NCI-H226 (cell line): ENCODE data around the gene AKR1C2.
"Not testable (repeated sequence)": the region's sequence is repeated elsewhere in the genome, so short reads cannot be mapped to it uniquely, and the experiment has no call there.

Experiments
- DNase-seq: peaks from one replicate; pipeline ENCODE4 v3.0.0-alpha.2; 2015

Gene AKR1C2

DNA sequence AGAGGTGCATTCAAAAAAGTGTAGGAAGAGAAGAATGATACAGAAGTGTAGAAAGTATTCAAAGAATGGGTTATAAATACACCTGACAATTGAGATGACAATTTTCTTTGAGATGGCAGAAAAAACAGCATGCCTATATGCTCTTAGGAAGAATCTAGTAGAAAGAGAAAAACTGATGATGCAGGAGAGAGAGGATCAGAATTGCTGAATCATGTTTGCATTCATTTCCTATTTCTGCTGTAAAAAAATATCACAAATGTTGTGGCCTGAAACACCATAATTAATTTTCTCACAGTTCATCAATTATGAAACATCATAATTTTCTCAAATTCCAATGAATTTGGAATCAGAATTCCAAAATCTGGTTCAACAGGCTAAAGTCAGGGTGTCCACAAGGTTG is 50.3 kb downstream of the AKR1C2 start:
- no peak for DNase-seq

DNA sequence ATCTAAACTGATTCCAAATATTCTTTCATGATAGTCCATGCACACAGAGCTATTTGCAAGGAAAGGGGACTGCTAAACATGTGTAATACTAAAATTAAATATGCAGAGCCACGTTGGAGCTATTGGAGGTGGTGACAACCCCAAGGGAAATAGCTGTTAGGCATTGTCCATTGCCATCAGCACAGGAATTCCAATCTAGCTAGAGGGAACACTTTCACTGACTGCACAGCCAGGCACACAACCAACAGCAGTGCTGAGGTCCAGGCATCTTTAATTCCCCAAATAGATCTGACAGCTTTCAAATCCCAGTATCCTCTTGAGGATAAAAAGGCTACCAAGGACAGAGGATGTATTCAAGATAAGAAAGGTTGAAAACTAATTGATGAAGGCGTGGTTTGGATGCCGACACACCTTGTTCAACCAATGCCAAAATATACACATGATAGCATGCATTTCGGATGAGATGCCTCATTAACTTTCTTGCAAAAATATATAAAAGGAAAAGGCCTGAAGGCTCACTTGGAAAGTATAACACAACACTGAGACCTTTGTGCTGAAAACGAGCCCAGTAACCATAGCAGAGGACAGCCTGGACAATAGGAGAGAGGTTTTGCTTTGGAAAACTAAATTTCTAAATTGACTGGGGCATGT is 52.0 kb downstream of the AKR1C2 start:
- not testable (repeated sequence) for DNase-seq

DNA sequence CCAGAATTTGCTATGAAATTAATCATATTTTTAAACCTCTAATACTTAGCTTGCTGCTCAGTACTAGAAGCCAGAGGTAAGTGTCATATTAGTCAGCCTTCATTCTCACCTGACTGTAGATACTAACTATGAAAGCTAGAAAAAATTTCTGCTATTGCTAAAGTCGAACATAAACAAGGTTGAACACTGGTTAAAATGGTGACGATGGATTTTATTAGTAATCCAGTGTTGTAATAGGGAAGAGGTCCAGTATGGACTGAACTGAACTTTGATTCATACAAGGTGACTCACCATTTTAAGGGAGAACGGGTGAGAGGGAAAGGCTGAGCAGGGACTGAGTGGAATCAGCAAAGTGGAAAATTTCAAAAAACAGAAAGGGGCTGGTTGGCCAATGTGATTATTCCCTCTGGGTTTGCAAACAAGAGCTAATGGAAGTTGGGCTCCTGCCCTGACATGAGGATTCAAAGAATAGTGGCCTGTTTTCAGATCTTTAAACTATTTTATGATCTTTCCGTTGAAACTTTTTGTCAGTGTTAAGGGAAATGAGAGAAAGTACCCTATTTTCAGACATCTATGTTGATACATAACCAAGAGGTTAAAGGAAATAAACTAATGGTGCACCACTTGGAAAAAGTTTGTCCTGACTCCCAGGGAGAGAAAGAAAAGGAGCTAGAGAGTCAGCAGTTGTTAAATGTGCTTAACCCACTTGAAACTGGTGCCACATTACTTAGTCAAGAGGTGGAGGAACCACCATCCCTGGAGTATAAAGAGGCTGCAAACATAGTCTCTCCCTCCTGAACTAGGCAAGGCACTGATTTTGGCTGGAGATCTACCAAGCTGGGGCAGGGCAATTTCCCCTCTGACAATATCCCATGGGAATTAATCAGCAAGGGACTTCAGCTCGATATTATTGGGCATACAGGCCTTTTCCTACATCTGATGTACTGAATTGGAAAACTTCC is 55.7 kb downstream of the AKR1C2 start:
- DNase-seq, result peak; percentile 60

DNA sequence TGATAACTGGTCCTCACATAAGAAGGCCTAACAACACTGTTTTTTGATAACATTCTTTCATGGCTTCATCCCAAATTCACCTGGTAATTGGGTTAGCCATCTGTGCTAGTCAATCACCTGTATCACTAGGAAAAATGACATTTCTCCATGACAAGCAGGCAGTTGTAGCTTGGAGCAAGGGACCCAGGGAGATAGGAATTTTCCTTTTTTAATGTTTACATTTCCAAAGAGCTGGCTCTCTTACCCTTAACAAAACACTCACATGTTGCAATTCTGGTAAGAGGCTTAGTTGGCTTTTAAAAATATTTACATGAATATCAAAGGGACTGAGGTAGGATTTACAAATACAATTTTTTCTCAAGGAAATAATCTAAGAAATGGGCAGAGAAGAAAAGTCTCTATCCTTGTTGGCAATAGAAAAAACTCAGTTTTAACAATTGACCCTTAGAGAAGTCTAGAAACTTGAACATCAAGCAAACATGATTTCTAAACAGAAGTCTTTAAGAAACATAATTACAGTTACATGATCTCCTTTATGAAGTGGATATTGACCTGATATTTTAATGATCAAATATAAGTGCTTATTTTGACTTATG is 56.5 kb downstream of the AKR1C2 start:
- no peak for DNase-seq

DNA sequence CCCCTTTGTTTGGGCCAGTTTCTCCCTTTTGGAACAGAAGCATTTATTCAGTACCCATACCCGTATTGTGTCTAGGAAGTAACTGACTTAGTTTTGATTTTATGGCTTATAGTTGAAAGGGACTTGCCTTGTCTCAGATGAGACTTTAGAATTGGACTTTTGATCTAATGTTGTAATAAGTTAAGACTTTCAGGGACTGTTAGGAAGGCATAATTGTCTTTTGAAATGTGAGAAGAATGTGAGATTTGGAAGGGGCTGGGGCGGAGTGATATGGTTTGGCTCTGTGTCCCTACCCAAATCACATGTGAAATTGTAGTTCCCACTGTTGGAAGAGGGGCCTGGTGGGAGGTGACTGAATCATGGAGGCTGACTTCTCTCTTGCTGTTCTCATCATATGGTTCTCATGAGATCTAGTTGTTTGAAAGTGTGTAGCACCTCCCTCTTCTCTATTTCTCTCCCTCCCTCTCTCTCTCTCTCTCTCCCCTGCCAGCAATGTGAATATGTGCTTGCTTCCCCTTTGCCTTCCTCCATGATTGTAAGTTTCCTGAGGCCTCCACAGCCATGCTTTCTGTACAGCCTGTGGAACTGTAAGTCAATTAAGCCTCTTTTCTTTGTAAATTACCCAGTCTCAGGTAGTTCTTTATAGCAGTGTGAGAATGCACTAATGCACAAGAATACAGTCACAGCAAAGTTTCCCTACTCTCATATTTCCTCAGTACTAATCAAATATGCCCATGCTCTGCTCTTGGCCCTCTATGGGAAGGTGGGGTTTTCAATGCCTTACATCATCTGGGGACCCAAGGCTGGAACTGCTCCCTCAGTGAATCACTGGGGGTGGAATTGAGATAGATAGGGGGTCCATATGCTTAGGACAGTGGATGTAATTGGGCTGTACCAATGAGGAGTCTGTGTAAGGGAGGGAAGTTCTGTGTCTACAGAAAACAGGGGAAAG is 57.6 kb downstream of the AKR1C2 start:
- no peak for DNase-seq

DNA sequence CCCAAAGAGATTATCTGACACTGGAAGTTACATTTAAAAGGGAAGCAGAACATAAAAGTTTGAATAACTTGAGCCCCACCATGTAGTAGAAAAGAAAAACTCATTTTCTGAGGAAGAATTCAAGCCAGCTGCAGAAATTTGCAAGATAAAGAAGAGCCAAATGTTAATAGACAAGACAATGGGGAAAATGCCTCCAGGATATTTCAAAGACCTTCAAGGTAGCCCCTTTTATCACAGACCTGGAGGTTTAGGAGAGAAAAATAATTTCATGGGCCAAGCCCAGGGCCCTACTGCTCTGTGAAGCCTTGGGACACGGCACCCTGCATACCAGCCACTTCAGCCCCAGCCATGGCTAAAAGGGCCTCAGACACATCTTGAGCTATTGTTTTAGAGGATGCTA is 58.8 kb downstream of the AKR1C2 start:
- no peak for DNase-seq

DNA sequence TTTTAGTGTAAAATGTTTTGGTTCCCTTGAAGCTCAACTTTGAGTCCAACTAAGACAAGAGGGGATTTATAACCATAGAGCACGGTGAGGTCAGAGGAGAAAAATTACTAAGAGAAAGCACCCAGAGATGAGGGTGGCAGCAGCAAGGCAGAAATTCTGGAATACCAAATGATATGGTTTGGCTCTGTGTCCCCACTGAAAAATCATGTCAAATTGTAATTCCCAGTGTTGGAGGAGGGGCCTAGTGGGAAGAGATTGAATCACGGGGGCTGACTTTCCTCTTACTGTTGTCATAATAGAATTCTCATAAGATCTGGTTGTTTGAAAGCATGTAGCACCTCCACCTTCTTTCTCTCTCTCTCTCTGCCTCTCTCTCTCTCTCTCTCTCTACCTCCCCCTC is 59.8 kb downstream of the AKR1C2 start:
- no peak for DNase-seq

DNA sequence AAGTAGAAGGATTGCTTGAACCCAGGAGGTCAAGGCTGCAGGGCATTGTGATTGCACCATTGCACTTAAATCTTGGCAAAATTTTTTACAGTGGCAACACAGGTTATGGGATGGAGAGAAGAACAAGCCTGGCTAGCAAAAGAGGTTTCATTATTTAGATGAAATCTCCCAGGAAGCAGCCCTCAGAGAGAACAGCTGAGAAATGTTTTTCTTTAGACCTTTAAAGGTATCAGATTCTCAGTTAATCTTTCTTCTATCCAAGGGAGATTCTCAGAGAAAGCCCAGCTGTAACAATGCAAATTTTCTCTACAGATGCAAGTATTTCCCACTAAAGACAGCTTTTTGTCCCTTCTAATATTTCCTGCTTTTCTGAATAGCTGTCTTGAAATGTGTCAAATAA is 60.2 kb downstream of the AKR1C2 start:
- not testable (repeated sequence) for DNase-seq

DNA sequence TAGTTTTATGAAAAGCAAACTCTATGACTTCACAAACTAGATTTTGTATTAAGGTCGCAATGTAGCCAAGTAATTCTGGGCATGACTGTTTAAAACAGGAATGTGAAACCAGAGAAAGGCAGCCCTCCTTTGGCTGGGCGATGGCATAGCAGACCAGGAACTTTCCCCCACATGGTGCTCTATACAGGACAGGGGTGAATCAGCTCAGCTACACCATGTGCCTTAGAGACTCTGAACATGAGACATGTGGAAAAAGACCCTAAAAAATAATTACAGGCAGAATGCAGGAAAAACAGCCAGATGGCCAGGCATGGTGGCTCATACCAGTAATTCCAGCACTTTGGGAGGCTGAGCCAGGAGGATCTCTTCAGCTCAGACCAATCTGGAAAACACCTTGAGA is 60.7 kb downstream of the AKR1C2 start:
- not testable (repeated sequence) for DNase-seq

DNA sequence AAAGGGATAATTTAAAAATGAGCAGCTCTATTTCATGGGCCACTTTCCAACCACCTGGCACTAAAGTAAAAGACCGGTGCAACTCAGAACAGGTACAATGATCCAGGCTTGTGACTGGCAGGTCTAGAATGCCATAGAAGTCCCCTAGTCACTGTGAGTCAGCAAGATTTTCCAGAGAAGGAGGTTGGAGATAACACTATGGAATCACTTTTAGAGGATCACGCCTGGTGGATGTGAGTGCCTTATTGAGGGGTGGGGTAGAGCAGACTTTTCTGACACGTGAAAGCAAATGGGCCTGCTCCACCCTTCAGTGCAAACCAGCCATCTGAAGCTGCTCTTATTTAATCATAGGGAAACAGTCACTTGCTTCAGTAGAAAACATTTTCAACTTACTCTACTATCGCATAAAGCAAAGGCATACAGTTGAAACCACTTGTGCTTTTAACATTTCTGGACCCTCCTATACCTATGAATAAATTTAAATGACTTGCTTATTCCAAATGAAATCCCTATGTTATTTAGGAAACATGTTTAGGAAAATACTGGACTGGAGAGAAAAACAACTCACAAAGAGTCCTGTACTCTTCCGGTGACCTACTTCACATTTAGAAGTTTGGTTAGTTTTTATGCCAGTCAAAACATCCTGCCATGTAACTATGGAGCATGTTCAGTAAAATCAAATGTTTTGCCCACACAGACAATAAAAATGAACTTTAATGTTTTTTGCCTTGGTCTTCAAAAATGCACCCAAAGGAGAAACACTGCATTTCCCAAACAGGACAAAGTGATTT is 61.9 kb downstream of the AKR1C2 start:
- no peak for DNase-seq

DNA sequence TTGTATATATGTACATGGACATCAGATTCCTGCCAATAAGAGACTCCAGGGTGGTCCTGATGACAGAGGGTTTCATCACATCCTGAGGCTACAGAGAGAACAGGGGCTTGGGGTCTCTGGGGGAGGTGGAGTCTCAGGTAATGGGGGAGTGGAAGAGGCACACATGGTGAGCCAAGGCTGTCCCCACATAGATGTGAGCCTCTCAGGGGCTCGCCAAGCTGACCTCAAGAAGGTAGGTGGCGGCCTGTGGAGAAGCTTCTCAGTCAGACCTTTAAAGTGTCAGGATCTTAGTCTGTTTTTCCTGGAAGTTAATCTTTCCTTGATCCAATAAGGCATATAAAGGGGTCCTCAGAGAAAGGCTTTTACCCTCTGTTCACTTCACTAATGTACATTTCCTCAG is 62.7 kb downstream of the AKR1C2 start:
- DNase-seq, result not testable (repeated sequence)

DNA sequence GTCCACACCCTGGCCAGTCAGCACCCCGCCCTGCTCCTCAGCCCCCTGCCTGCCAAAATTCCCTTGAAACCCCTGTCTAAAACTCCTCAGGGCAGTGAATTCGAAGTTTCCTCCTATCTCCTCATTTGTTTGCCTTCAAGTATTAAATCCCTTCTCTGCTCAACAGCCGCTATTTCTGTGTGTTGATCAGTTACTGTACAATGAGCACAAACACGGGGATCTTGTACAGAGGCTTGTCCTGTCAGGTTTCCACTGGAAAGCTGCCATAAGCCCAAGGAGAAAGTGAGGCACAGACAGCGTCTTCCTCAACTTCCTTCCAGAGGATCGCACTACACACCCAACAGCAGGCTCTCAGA is 63.6 kb downstream of the AKR1C2 start:
- not testable (repeated sequence) for DNase-seq

DNA sequence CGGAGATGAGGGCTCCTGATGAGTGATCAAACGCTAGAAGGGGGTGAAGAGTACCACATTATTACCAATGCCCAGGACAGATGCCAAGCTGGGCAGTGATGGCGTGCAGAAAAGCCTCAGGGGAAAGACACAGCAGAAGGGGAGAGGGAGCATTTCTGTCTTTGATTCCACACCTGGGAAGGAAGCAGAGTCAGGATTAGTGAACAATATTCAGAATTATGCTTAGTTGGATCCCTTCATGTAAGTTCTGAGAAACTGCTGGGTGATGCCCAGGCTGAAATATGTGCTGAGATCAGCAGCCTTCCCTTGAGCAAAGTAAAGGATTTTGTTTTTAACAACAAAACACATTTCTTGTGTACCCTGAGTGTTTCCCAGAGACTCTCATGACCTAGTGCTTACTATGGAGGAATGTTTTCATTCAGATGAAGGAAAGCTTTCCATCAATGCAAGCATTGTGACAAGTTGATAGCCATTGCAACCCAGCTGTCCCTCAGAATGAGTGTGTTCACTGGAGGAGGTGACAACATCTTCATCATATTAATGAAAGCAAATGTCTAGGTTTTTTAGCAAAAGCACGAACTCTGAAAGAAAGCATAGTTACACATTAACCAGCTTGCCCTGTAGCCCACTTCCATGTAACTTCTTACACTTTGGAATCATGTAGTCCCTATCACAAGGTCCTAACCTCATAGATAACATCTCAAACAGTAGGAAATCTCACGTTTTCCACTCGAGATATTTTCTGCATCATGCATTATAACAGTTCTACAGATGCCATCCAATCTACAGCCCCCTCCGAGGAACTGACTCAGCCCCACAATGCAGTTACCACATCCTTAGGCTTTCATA is 64.2 kb downstream of the AKR1C2 start:
- DNase-seq, result no peak
